ENCODE data around the gene REEP1. TPM values are rescaled to one million over a fixed set of nuclear protein-coding genes. Genes with fewer than 3 reads are reported as not detected.

Gene REEP1
- total and polyA plus RNA-seq, 8 donors: 2.9 to 29.9 (median 6.4) TPM; not detected in 1

DNA sequence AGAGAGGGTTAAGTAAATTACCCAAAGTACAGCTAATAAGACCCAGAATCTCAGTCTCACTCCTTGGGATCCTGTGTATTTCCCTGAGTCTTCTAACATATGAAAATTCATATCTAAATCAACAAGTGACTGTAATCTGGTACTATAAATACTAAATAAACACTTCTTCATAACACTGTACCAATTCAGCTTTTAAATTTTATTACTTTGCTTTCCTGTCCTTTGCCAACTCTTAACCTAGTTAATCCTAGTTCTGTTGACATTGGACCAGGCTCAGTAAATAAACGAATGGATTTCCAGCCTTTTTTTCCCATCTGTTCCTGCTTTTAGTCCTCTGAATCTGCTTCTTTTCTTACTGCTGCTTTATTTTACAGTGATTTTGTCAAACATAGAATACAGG lies 124.4 kb downstream of the REEP1 start:
- H3K27me3 ChIP-seq: no peaks in the 10 kb centered on the region
- peak overlapping the region in 4 of 5 donors; percentile 39 to 75 (median 64) for H3K27ac ChIP-seq
- 7 to 31% (median 21%) methylated on average over 1 of the region's 1 CpG for WGBS, 5 donors
- no peaks in the 10 kb centered on the region for H3K9me3 ChIP-seq
- H3K4me1 ChIP-seq: peaks cover 21 to 59% (median 40%) of the 10 kb centered on the region in 4 donors
- intact Hi-C loops (cut with DNase I; ENCODE audit: low total_unique reads): no loop called here
- peaks cover 6 to 59% (median 51%) of the 10 kb centered on the region in 4 donors for H3K36me3 ChIP-seq
- peak in 1 of 2 donors; percentile 47 for DNase-seq
- no peak for TF ChIP-seq POLR2A (IDR thresholded peaks at IDR 0.05)
- TF ChIP-seq, protein P1, sequence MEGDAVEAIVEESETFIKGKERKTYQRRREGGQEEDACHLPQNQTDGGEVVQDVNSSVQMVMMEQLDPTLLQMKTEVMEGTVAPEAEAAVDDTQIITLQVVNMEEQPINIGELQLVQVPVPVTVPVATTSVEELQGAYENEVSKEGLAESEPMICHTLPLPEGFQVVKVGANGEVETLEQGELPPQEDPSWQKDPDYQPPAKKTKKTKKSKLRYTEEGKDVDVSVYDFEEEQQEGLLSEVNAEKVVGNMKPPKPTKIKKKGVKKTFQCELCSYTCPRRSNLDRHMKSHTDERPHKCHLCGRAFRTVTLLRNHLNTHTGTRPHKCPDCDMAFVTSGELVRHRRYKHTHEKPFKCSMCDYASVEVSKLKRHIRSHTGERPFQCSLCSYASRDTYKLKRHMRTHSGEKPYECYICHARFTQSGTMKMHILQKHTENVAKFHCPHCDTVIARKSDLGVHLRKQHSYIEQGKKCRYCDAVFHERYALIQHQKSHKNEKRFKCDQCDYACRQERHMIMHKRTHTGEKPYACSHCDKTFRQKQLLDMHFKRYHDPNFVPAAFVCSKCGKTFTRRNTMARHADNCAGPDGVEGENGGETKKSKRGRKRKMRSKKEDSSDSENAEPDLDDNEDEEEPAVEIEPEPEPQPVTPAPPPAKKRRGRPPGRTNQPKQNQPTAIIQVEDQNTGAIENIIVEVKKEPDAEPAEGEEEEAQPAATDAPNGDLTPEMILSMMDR (IDR thresholded peaks at IDR 0.05): no peak
- no peak for TF ChIP-seq EP300 (IDR thresholded peaks at IDR 0.05)
- TF ChIP-seq POLR2AphosphoS5 (IDR thresholded peaks at IDR 0.05): peak in 1 of 3 donors; percentile 36
- H3K4me3 ChIP-seq: no peak overlapping the region

DNA sequence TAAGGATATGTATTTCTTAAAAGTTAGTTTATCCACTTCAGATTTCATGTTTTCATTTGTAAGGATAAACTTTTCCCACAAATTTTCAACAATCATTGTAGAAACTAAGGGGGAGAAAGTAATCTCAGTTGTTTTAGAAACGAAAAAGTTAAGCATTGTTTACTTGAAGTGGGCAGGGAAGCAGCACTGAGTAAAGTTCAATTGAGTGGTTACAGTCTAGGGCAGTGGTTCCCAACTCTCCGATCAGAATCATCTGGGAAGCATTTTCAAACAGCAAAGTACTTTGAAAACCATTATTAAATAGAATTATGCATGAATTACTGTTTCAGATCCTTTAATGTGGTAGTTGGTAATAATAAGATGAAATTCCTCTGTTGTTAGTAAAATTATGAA lies 125.6 kb downstream of the REEP1 start:
- intact Hi-C loops (cut with DNase I; ENCODE audit: low total_unique reads): no loop called here
- WGBS, 5 donors: 27 to 56% (median 32%) methylated on average over 2 of the region's 2 CpGs
- Histone ChIP-seq H3K27ac (peak overlapping the region in 2 of 5 donors; percentile 51 to 64), H3K27me3 (no peaks in the 10 kb centered on the region), H3K4me3 (no peak overlapping the region), H3K4me1 (peaks cover 21 to 58% (median 40%) of the 10 kb centered on the region in 4 donors), H3K36me3 (peaks cover 18 to 71% (median 64%) of the 10 kb centered on the region in 4 donors), H3K9me3 (no peaks in the 10 kb centered on the region)
- DNase-seq: no peak
- TF ChIP-seq EP300 (IDR thresholded peaks at IDR 0.05) (no peak), POLR2AphosphoS5 (IDR thresholded peaks at IDR 0.05) (no peak), POLR2A (IDR thresholded peaks at IDR 0.05) (no peak)
- TF ChIP-seq, protein P1 (IDR thresholded peaks at IDR 0.05): no peak

DNA sequence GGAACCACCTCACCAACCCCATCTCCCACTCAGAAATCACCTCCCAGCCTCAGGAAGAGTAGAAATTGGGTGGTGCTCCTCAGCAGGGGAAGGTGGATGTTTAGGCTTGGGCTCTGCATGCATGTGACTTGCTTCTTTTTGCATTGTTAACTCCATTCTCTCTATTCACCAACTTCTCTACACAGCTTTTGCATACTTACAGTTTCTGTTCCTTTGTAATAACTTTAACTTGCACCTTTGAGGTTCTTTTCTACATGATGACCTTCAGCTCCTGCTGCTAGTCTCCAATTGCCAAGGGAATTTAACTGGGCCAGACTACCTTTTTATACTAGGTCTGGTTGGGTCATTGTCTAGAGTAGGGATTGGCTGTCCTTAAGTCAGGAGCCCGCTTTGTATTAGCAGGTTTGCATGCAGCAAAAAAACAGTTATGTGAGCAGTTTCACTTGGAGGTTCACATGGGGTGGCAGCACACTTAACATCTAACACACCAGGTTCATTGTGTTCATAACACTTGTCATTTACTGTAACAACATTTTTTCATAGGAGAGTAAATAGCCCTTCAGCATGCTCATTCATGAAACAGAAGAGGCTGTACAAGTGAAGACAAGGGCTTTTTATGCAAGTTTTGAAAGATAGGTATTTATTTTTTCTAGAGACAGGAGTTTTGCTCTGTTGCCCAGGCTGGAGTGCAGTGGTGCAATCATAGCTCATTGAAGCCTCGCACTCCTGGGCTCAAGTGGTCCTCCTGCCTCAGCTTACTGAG lies 126.2 kb downstream of the REEP1 start:
- no peak for DNase-seq
- no peaks in the 10 kb centered on the region for H3K27me3 ChIP-seq
- peaks cover 21 to 57% (median 38%) of the 10 kb centered on the region in 4 donors for H3K4me1 ChIP-seq
- H3K27ac ChIP-seq: peak overlapping the region in 2 of 5 donors; percentile 51 to 64
- TF ChIP-seq POLR2A (IDR thresholded peaks at IDR 0.05) (no peak), POLR2AphosphoS5 (IDR thresholded peaks at IDR 0.05) (no peak), EP300 (IDR thresholded peaks at IDR 0.05) (no peak)
- TF ChIP-seq, protein P1 (IDR thresholded peaks at IDR 0.05): no peak
- WGBS, 5 donors: 79 to 83% (median 82%) methylated on average over 2 of the region's 2 CpGs
- H3K36me3 ChIP-seq: peaks cover 24 to 77% (median 70%) of the 10 kb centered on the region in 4 donors
- H3K4me3 ChIP-seq: no peak overlapping the region
- no peaks in the 10 kb centered on the region for H3K9me3 ChIP-seq
- intact Hi-C loops (cut with DNase I; ENCODE audit: low total_unique reads): no loop called here

DNA sequence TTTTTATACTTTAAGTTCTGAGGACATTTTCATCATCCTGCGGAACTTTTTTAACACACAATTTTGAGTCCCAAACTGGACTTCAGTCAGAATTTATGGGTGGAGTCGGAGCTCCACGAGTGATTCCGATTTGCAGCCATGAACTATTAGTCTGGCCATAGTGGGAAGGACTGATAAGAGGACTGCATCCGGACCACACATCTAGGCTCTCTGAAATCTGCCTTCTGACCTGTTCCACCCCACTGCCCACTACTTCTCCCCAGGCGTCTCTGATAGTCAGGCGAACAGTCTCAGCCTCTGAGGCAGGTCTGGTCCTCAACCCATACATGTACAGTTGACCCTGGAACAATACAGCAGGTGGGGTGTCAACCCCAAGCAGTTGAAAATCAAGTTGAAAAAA lies 133.0 kb downstream of the REEP1 start:
- peaks cover 9 to 31% (median 28%) of the 10 kb centered on the region in 4 donors for H3K4me1 ChIP-seq
- TF ChIP-seq, protein P1 (IDR thresholded peaks at IDR 0.05): no peak
- no peak for TF ChIP-seq POLR2A (IDR thresholded peaks at IDR 0.05)
- no peaks in the 10 kb centered on the region for H3K27me3 ChIP-seq
- H3K27ac ChIP-seq: no peak overlapping the region
- intact Hi-C loops (cut with DNase I; ENCODE audit: low total_unique reads): no loop called here
- DNase-seq: no peak
- peaks cover 26 to 40% (median 39%) of the 10 kb centered on the region in 4 donors for H3K36me3 ChIP-seq
- no peaks in the 10 kb centered on the region for H3K9me3 ChIP-seq
- H3K4me3 ChIP-seq: no peak overlapping the region
- 76 to 93% (median 84%) methylated on average over 7 of the region's 7 CpGs for WGBS, 5 donors
